OCI-M2 (cell line): ENCODE data around the gene ANXA4.

ENCODE experiments used
- DNase-seq: peaks from one replicate; lab custom pipeline; 2025; ENCODE audit not compliant: unreplicated experiment; lab: John Stamatoyannopoulos, UW

Gene ANXA4

GRCh38 chr2:69776886-69777785 lies 35.2 kb downstream of the ANXA4 start:
- DNase-seq, result no peak

GRCh38 chr2:69777786-69778105 lies 35.8 kb downstream of the ANXA4 start:
- DNase-seq, result no peak

GRCh38 chr2:69779258-69780001 lies 37.5 kb downstream of the ANXA4 start:
- no peak for DNase-seq

GRCh38 chr2:69780921-69781320 lies 39.0 kb downstream of the ANXA4 start:
- no peak for DNase-seq

GRCh38 chr2:69781321-69782248 lies 39.7 kb downstream of the ANXA4 start:
- no peak for DNase-seq

GRCh38 chr2:69784228-69784627 lies 42.3 kb downstream of the ANXA4 start:
- DNase-seq, result no peak

- DNase-seq, result no peak
These were observed 43.4 kb downstream of the ANXA4 start for GRCh38 chr2:69785358-69785757.

GRCh38 chr2:69786052-69786560 lies 44.2 kb downstream of the ANXA4 start:
- DNase-seq, result no peak

- DNase-seq, result no peak
These were observed 47.3 kb downstream of the ANXA4 start for GRCh38 chr2:69789175-69789721.

- no peak for DNase-seq
These were observed 48.1 kb downstream of the ANXA4 start for GRCh38 chr2:69789772-69790600.

- no peak for DNase-seq
These were observed 48.6 kb downstream of the ANXA4 start for GRCh38 chr2:69790601-69790959.

- no peak for DNase-seq
These were observed 49.1 kb downstream of the ANXA4 start for GRCh38 chr2:69791045-69791444.

- DNase-seq, result no peak
These were observed 54.2 kb downstream of the ANXA4 start for GRCh38 chr2:69796174-69796573.

GRCh38 chr2:69797235-69797634 lies 55.3 kb downstream of the ANXA4 start:
- no peak for DNase-seq

- no peak for DNase-seq
These were observed 55.9 kb downstream of the ANXA4 start for GRCh38 chr2:69797836-69798289.

- DNase-seq, result no peak
These were observed 56.5 kb downstream of the ANXA4 start for GRCh38 chr2:69798290-69798908.

- DNase-seq, result peak; percentile 96
These were observed 57.1 kb downstream of the ANXA4 start for GRCh38 chr2:69798909-69799526.

- DNase-seq, result no peak
These were observed 59.9 kb downstream of the ANXA4 start for GRCh38 chr2:69801745-69802290.
